Tibial artery (tissue), 4 donors: Measurements from ENCODE around the gene CMC4.
A peak's percentile ranks its signal among the peaks of the same experiment; 100 is the strongest.

Experiments
- DNase-seq, 2 donors: peaks; one replicate each; pipeline ENCODE4 v3.0.0-alpha.2; 2019
- H3K27ac ChIP-seq, 2 donors: fragments of 200-600 bp; sonication (generic) in 1 of 2; 1 replicate in 1 of 2; 2 replicates in 1 of 2; pipeline ENCODE4 v1.5.1; 2018 to 2019; ENCODE audit warnings: mild to moderate bottlenecking in 1 of 2
- H3K27me3 ChIP-seq, 2 donors: fragments of 200-600 bp; sonication (generic) in 1 of 2; one replicate each; pipeline versions ENCODE4 v1.5.1 to v1.6.0; 2016 to 2019
- H3K36me3 ChIP-seq, 3 donors: fragments of 200-600 bp; sonication (generic) in 2 of 3; one replicate each; pipeline ENCODE4 v1.5.1; 2016 to 2019; ENCODE audit warnings: mild to moderate bottlenecking in 2 of 3
- H3K4me1 ChIP-seq, 4 donors: fragments of 200-600 bp; sonication (generic) in 2 of 4; 1 replicate in 3 of 4; 2 replicates in 1 of 4; pipeline ENCODE4 v1.5.1; 2016 to 2019
- H3K4me3 ChIP-seq, 2 donors: fragments of 200-600 bp; sonication (generic) in 1 of 2; 1 replicate in 1 of 2; 2 replicates in 1 of 2; pipeline ENCODE4 v1.5.1; 2018 to 2019; ENCODE audit warnings: mild to moderate bottlenecking in 2 of 2
- H3K9me3 ChIP-seq, 3 donors: fragments of 200-600 bp; sonication (generic) in 1 of 3; one replicate each; pipeline ENCODE4 v1.5.1; 2016 to 2019
- intact Hi-C: fragments of 100-400 bp; cut with DNase I; formaldehyde crosslinking; loops from one replicate; pipeline ENCODE4 v1.15.0; 2023; ENCODE audit warnings: low total_unique reads
- TF ChIP-seq, protein P1 (sequence below), 2 experiments: fragments of 200-600 bp in 1 of 2; fragments of 450-650 bp in 1 of 2; IDR thresholded peaks; one replicate each; pipeline ENCODE4 v1.5.1; 2017 to 2019; ENCODE audit warnings: antibody characterized with exemption in 2 of 2, mild to moderate bottlenecking in 1 of 2, moderate library complexity in 1 of 2

CMC4 gene

DNA sequence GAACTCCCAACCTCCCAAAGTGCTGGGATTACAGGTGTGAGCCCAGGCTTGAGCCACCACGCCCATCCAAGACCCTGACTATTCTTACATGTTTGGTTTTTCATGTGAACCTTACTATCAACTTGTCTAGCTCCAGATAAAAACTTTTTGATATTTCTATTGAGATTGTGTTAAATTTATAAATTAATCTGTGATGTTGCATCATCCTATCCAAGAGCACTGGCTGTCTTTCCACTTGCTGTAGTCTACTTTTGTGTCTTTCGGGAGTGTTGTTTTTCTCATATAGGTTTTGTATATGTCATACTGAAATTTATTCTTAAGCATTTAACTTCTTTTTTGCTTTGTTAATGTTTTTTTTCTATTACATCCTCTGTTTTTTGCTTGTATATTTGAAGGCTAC lies 35.0 kb upstream of the CMC4 start:
- intact Hi-C loops, result no loop called here
- DNase-seq, result no peak
- Histone ChIP-seq H3K4me1 (no peaks in the 10 kb centered on the region), H3K36me3 (no peaks in the 10 kb centered on the region), H3K27ac (no peak overlapping the region), H3K9me3 (no peaks in the 10 kb centered on the region), H3K4me3 (no peak overlapping the region), H3K27me3 (no peaks in the 10 kb centered on the region)
- TF ChIP-seq, protein P1, sequence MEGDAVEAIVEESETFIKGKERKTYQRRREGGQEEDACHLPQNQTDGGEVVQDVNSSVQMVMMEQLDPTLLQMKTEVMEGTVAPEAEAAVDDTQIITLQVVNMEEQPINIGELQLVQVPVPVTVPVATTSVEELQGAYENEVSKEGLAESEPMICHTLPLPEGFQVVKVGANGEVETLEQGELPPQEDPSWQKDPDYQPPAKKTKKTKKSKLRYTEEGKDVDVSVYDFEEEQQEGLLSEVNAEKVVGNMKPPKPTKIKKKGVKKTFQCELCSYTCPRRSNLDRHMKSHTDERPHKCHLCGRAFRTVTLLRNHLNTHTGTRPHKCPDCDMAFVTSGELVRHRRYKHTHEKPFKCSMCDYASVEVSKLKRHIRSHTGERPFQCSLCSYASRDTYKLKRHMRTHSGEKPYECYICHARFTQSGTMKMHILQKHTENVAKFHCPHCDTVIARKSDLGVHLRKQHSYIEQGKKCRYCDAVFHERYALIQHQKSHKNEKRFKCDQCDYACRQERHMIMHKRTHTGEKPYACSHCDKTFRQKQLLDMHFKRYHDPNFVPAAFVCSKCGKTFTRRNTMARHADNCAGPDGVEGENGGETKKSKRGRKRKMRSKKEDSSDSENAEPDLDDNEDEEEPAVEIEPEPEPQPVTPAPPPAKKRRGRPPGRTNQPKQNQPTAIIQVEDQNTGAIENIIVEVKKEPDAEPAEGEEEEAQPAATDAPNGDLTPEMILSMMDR (IDR thresholded peaks at IDR 0.05), result no peak

DNA sequence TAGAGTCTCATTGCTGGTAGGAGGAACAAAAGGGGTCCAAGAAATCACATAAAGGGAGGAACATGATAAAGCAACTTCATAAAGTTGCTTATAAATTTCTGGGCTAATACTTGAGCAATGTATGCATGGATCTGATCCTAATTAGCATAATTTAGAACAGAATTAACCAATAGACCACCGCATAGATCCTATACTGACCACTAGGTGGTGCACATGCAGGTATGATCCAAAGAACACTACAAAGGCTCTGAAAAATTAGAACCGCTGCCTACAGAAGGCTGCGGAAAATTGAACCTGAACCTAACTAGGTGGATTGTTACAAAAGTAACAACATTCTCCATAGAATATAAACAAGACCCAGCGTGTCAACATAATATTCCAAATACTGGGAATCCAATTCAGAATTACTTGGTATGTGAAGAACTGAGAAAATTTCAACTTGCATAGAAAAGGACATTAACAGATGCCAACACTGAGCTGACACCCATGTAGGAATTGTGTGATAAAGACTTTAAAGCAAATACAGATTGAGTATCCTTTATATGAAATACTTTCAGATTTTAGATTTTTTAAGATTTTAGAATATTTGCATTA lies 23.6 kb upstream of the CMC4 start:
- TF ChIP-seq, protein P1 (IDR thresholded peaks at IDR 0.05), result peak; percentile 44 to 48
- intact Hi-C loops, result no loop called here
- Histone ChIP-seq H3K4me1 (no peaks in the 10 kb centered on the region), H3K27me3 (no peaks in the 10 kb centered on the region), H3K27ac (no peak overlapping the region), H3K9me3 (no peaks in the 10 kb centered on the region), H3K36me3 (no peaks in the 10 kb centered on the region), H3K4me3 (no peak overlapping the region)
- no peak for DNase-seq

DNA sequence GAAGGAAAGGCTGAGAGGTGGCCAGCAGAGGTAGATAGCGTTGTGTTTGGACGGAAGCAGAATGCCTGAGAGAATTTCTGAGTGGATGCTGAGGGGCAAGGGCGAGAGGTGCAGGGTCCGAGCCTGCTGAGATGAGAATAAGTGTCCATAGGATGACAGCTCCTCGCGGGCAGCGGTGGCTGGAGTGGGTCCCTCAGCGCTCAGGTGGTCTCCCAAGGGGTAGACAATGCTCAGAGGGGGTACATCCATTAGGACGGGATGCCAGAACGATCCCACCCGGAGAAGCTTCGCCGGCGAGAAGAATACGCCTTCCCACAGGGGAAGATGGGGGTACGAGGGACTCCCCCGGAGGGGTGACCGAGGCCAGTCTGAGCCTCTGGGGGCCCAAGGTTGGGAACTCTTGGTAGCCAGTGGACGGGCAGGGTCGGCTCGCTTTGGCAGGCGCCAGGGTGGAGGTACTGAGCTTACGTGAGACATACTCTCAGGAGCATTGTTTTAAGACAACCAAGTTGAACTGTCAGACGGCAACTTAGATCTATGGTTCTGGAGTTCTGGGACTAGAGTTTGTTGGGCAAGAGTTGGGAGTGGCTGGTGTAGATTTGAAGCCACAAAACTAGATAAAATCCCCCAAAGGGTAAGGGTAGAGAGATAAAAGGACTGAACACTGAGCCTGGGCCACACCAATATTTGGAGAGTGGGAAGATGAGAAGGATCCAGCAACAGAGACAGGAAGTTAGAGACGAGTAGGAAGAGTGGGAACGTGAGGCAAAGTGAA lies 16.2 kb upstream of the CMC4 start:
- H3K27ac ChIP-seq, result no peak overlapping the region
- DNase-seq, result no peak

DNA sequence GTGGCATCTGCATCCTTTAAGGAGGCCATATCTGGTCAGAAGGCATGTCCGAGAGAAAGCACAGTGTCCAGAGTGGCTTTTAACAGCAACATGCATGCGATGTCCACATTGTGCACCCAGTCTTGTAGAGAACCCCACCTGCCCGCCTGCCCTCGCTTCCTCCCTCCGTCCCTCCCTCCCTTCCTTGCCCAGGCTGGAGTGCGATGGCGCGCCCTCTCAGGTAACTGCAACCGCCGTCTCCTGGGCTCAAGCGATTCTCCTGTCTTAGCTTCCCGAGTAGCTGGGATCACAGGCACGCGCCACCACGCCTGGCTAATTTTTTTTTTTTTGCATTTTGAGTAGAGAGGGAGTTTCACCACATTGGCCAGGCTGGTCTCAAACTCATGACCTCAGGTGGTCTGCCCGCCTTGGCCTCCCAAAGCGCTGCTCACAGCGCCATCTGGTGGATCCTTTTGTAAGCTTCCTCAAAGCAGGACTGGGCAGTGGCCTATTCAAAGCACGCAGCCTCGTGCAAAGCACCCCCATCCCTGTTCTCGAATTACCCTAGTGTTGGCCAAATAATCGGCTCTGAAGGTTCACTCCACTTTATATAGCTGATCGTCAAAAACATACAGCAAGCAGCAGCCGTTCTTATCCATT lies 15.4 kb upstream of the CMC4 start:
- H3K27ac ChIP-seq, result no peak overlapping the region
- intact Hi-C loops, result no loop called here
- H3K9me3 ChIP-seq, result no peaks in the 10 kb centered on the region
- no peaks in the 10 kb centered on the region for H3K4me1 ChIP-seq
- no peak overlapping the region for H3K4me3 ChIP-seq
- H3K36me3 ChIP-seq, result peaks cover 0 to 16% (median 0%) of the 10 kb centered on the region in 3 donors
- H3K27me3 ChIP-seq, result no peaks in the 10 kb centered on the region
- no peak for DNase-seq
- TF ChIP-seq, protein P1 (IDR thresholded peaks at IDR 0.05), result peak; percentile 28 to 34

More for the DNA sequence above, 16.2 kb upstream of the CMC4 start:
- H3K36me3 ChIP-seq, result peaks cover 0 to 16% (median 0%) of the 10 kb centered on the region in 3 donors
- H3K9me3 ChIP-seq, result no peaks in the 10 kb centered on the region
- H3K4me3 ChIP-seq, result no peak overlapping the region
- intact Hi-C loops, result no loop called here
- TF ChIP-seq, protein P1 (IDR thresholded peaks at IDR 0.05), result no peak
- H3K4me1 ChIP-seq, result no peaks in the 10 kb centered on the region
- H3K27me3 ChIP-seq, result no peaks in the 10 kb centered on the region

DNA sequence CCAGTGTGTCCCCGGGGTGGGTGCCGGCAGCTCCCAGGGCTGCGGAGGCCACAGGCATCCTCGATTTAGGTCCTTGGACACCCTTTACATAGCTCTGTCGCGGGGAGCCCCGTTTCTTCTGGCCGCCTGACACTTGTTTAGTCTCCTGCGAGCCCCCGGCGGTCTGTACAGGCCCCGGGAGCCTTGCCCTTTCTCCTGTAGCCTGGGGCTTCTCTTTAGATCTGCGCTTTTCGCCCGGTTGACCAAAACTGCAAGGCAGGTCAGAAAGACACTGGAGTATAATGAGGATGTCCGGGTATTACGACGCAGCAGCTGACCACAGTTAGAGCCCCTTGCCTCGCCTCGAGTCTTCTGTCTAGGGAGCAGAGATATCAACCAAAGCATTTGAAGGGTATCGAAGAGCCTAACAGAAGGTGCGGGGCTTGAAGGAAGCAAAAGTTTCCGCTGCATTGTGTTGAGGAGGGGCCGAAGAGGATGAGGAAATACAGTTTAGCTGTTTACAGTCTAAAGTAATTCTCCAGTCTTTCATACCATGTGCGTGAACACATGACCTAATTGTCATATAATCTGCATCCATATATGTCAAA lies 851 bp upstream of the CMC4 start:
- Histone ChIP-seq H3K9me3 (no peaks in the 10 kb centered on the region), H3K27me3 (no peaks in the 10 kb centered on the region), H3K4me1 (peaks cover 0 to 23% (median 0%) of the 10 kb centered on the region in 4 donors), H3K4me3 (peak overlapping the region; percentile 61 to 65), H3K27ac (peak overlapping the region; percentile 79 to 90), H3K36me3 (peaks cover 0 to 9% (median under 1%) of the 10 kb centered on the region in 3 donors)
- TF ChIP-seq, protein P1 (IDR thresholded peaks at IDR 0.05), result no peak
- intact Hi-C loops, result no loop called here
- DNase-seq, result peak in 1 of 2 donors; percentile 66
